GM23338 (cell line): ENCODE measurements around the gene CSF2RB.

ENCODE experiments used
- CTCF ChIP-seq, 2 experiments: fragments of 200-600 bp in 1 of 2; sonication (generic) in 1 of 2; conservative IDR thresholded peaks; 2 replicates each; pipeline versions ENCODE4 v1.5.1 to v1.6.1; 2016 to 2017; ENCODE audit warnings: antibody characterized with exemption in 2 of 2, low read depth in 2 of 2, mild to moderate bottlenecking in 2 of 2, moderate library complexity in 1 of 2
- EZH2 ChIP-seq: fragments of 200-600 bp; sonication (generic); IDR thresholded peaks from one replicate; pipeline ENCODE4 v1.8.0; 2017; ENCODE audit warnings: antibody characterized with exemption, mild to moderate bottlenecking, low read depth; ENCODE audit not compliant: unreplicated experiment
- EZH2phosphoT487 ChIP-seq: fragments of 200-600 bp; sonication (generic); IDR thresholded peaks from one replicate; pipeline ENCODE4 v1.8.1; 2018; ENCODE audit warnings: antibody characterized with exemption; ENCODE audit not compliant: unreplicated experiment
- POLR2AphosphoS5 ChIP-seq: IDR thresholded peaks from 2 replicates; pipeline ENCODE4 v1.6.1; 2016; ENCODE audit warnings: antibody characterized with exemption, low read depth
- REST ChIP-seq: IDR thresholded peaks from one replicate; pipeline ENCODE4 v1.6.1; 2018; ENCODE audit warnings: antibody characterized with exemption; ENCODE audit not compliant: unreplicated experiment
- ZNF114 ChIP-seq: fragments of 250-450 bp; sonication (Bioruptor Pico); IDR thresholded peaks from 2 replicates; pipeline ENCODE4 v1.5.0; 2020; ENCODE audit warnings: mild to moderate bottlenecking, moderate library complexity

GRCh38 chr22:36891646-36892045 is 21.8 kb upstream of the CSF2RB start:
- no peak for TF ChIP-seq EZH2
- no peak for TF ChIP-seq POLR2AphosphoS5
- TF ChIP-seq CTCF (conservative IDR thresholded peaks at IDR 0.05; ENCODE audit: low read depth in 2 of 2), result no peak
- no peak for TF ChIP-seq REST
- no peak for TF ChIP-seq ZNF114 (CRISPR knock-in tag)
- no peak for TF ChIP-seq EZH2phosphoT487
